MG63 (cell line): ENCODE data around the gene WDR48. TPM values are rescaled to one million over a fixed set of nuclear protein-coding genes. Genes with fewer than 3 reads are reported as not detected.
A peak's percentile ranks its signal among the peaks of the same experiment; 100 is the strongest.

Experiments
- DNase-seq: peaks from one replicate; pipeline ENCODE4 v3.0.0-alpha.2; 2020
- H3K27me3 ChIP-seq: fragments of 250-450 bp; sonication (Bioruptor Pico); 2 replicates; pipeline ENCODE4 v1.5.1; 2020; ENCODE audit warnings: mild to moderate bottlenecking, moderate library complexity
- H3K36me3 ChIP-seq: fragments of 250-450 bp; sonication (Bioruptor Pico); 2 replicates; pipeline ENCODE4 v1.5.1; 2020; ENCODE audit warnings: mild to moderate bottlenecking, moderate library complexity
- H3K4me3 ChIP-seq: fragments of 250-450 bp; sonication (Bioruptor Pico); 2 replicates; pipeline ENCODE4 v1.5.1; 2020; ENCODE audit warnings: mild to moderate bottlenecking, moderate library complexity
- H3K9me3 ChIP-seq: fragments of 250-450 bp; sonication (Bioruptor Pico); 2 replicates; pipeline ENCODE4 v1.5.1; 2020; ENCODE audit warnings: mild to moderate bottlenecking, moderate library complexity
- total RNA-seq: library from RNA; depleted of rRNA; stranded (reverse); fragments of >200 nt; shearing (Covaris generic); gene quantifications from 2 replicates; pipeline ENCODE4 v1.2.3, GENCODE V29; 2014; ENCODE audit warnings: low replicate concordance

The WDR48 gene
- total RNA-seq, 1 experiment from 2014 or later: 9.3 TPM

DNA sequence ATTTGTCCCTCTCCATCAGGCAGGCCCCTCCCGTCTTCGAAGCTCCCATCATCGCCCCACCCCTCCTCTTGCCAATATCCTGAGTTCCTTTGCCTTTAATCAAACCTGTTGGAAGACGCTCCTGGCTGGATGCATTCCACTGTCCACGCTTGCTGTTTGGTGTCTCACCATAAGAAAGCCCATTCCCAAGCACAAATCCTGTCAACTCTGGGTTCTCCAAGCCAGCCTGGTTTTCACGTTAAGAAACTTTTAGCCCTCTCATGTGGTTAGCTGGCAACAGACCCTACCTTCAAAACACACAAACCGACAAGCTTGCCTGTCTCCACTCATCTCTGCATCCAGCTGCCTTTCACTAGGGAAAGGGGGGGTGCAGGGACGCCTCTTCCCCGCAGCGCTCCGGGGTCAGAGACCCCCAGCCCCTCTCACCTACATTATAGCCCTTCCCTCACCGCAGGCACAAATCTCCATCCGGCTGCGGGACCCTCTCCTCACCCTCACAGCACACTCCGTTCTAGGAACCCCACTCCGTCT lies 54.5 kb downstream of the WDR48 start:
- H3K9me3 ChIP-seq: no peaks in the 10 kb centered on the region
- H3K36me3 ChIP-seq: no peaks in the 10 kb centered on the region
- DNase-seq: peak; percentile 20
- peak overlapping the region; percentile 77 for H3K4me3 ChIP-seq
- H3K27me3 ChIP-seq: no peaks in the 10 kb centered on the region

GRCh38 chr3:39106851-39107387 lies 55.1 kb downstream of the WDR48 start:
- H3K9me3 ChIP-seq: no peaks in the 10 kb centered on the region
- peak overlapping the region; percentile 77 for H3K4me3 ChIP-seq
- no peaks in the 10 kb centered on the region for H3K27me3 ChIP-seq
- DNase-seq: peak; percentile 51
- no peaks in the 10 kb centered on the region for H3K36me3 ChIP-seq

GRCh38 chr3:39107388-39108199 lies 55.8 kb downstream of the WDR48 start, which contains the start of the genes GORASP1 and TTC21A:
Gene GORASP1, minus strand, starts transcription at chr3:39107627. Its CDS starts 86 bp downstream, at chr3:39107541.
Gene TTC21A, plus strand, starts transcription at chr3:39107680. Its CDS starts 158 bp downstream, at chr3:39107838.
- peak; percentile 75 for DNase-seq
- H3K9me3 ChIP-seq: no peaks in the 10 kb centered on the region
- no peaks in the 10 kb centered on the region for H3K27me3 ChIP-seq

DNA sequence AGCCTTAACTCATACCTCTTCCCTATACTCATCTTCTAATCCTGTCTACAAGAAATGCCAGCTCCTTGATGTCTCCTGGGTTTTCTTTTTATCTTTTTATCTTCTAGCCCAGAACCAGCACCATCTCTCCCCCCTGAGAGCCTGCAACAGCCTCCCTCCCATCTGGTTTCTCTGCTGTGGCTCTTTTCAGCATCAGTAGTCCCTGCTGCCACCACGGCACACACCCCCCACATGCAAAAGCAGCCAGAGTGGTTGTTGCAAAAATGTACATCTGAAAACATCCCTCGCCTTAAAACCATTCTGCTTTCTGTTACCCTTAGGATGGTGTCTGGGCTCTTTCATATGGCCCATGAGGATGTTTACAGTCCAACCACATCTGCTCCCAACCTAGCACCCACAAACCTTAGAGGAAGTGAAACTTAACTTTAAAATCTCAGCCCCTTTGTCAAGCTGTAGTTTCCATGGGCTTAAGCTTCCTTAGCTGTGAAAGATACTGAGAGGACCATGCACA lies 56.4 kb downstream of the WDR48 start:
- Histone ChIP-seq H3K4me3 (peak overlapping the region; percentile 77), H3K36me3 (no peaks in the 10 kb centered on the region), H3K27me3 (no peaks in the 10 kb centered on the region), H3K9me3 (no peaks in the 10 kb centered on the region)
- DNase-seq: no peak

More at GRCh38 chr3:39107388-39108199, 55.8 kb downstream of the WDR48 start, which contains the start of the genes GORASP1 and TTC21A:
- Histone ChIP-seq H3K36me3 (no peaks in the 10 kb centered on the region), H3K4me3 (peak within 1 kb of the TSS; percentile 77)

DNA sequence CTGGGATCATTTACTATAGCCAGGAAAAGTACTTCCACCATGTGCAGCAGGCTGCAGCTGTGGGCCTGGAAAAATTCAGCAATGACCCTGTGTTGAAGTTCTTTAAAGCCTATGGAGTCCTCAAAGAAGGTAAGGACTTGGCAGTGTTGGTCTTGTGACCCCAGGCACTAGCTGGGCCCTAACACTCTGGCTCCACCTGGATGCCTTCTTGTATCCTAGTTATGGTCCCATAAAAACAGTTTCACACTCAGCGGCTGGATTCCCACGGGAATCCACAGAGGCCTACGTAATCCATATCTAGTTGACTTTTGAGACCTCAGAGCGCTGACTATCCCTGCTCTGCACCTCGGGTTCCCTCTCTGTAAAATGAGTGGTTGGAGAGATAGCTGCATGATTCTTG lies 57.3 kb downstream of the WDR48 start:
- DNase-seq: no peak
- no peaks in the 10 kb centered on the region for H3K9me3 ChIP-seq
- no peak overlapping the region for H3K4me3 ChIP-seq
- H3K27me3 ChIP-seq: no peaks in the 10 kb centered on the region
- no peaks in the 10 kb centered on the region for H3K36me3 ChIP-seq

DNA sequence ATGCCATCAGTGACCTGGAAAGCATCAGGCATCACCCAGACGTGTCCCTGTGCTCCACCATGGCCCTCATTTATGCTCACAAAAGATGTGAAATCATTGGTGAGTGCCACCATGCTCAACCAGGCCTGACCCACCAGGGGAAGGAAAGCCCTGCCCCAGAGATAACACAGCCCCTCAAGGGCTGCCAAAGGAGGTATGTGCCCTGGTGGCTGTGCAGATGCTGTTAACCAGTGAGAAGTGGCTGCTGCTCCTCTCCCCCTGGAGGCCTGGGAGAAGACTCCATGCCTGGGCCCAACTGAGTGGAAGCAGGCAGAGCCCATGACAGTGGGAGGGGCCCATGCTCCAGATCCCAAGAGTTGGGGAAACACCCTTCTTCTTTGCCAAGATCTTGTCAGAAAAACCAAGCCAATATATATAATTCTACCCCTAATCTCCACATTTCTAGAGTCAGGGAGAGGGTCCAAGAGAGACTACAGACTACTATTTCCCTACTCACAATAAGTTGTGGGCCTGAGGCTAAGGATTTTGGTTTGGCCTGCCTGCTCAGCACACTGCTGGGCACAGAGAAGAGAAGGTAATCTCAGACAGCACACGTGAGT lies 58.3 kb downstream of the WDR48 start:
- H3K4me3 ChIP-seq: no peak overlapping the region
- no peaks in the 10 kb centered on the region for H3K36me3 ChIP-seq
- no peak for DNase-seq
- no peaks in the 10 kb centered on the region for H3K27me3 ChIP-seq
- H3K9me3 ChIP-seq: no peaks in the 10 kb centered on the region

DNA sequence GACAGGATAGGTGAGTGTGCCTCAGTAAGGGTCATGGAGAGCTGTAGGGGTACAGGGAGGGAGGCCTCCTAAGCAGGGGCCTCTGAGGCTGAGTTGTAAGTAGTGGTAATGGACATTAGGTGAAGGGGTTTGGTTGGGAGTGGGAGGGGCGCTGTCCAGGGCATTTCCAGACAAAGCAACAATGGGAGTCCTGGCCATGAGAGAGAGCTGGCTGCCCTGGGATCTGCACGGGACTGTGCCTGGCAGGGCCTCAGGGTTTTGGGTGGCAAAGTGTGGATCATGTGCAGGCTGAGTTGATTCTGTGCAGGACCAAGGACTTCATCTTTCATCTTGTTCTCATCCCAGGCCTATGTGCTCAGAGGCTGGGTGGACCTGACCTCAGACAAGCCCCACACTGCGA lies 60.3 kb downstream of the WDR48 start:
- Histone ChIP-seq H3K27me3 (no peaks in the 10 kb centered on the region), H3K4me3 (no peak overlapping the region), H3K9me3 (no peaks in the 10 kb centered on the region), H3K36me3 (no peaks in the 10 kb centered on the region)
- no peak for DNase-seq

DNA sequence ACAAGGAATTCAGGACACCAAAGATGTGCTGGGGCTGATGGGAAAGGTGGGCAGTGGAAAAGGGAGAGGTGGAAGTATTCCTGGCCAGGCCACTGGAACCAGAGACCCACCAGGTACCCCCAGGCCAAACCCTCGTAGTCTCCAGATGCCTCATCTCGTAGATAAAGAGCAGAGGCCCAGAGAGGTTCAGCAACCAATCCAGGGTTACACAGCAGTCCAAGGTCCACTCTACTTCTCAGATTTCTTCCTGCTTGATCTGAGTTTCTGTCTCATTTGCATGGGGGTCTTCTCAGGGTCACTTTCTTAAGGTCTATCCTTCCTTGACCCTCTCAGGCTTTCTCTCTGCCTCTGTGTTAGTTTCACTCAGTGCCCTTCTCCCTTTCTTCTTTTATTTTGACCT lies 60.7 kb downstream of the WDR48 start:
- H3K9me3 ChIP-seq: no peaks in the 10 kb centered on the region
- no peak overlapping the region for H3K4me3 ChIP-seq
- no peaks in the 10 kb centered on the region for H3K27me3 ChIP-seq
- H3K36me3 ChIP-seq: no peaks in the 10 kb centered on the region
- no peak for DNase-seq

- H3K27me3 ChIP-seq: no peaks in the 10 kb centered on the region
- H3K9me3 ChIP-seq: no peaks in the 10 kb centered on the region
- H3K36me3 ChIP-seq: no peaks in the 10 kb centered on the region
- no peak overlapping the region for H3K4me3 ChIP-seq
- no peak for DNase-seq
Measured at GRCh38 chr3:39113291-39113690, 61.5 kb downstream of the WDR48 start.

- no peaks in the 10 kb centered on the region for H3K36me3 ChIP-seq
- no peaks in the 10 kb centered on the region for H3K9me3 ChIP-seq
- no peak for DNase-seq
- no peaks in the 10 kb centered on the region for H3K27me3 ChIP-seq
- H3K4me3 ChIP-seq: no peak overlapping the region
Measured at GRCh38 chr3:39114456-39114855, 62.6 kb downstream of the WDR48 start.

DNA sequence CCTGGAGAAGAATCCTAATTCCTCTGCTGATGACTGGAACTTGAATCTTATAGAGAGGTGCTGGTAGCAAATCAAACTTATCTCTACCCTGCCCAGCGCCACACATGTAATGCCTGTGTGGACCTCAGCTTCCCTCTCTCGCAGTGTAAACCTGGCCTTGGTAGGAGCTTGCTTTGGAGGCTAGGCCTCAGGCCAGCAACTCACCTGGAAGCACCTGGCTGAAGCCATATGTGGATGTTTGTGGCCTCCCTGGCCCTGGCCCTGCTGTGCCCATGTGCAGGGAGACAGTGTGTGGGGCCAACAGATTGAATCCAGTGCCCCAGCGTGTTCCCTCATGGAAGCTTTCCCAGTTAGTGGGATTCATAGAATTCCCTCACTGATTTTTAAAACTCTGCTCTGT lies 64.1 kb downstream of the WDR48 start:
- no peak for DNase-seq

DNA sequence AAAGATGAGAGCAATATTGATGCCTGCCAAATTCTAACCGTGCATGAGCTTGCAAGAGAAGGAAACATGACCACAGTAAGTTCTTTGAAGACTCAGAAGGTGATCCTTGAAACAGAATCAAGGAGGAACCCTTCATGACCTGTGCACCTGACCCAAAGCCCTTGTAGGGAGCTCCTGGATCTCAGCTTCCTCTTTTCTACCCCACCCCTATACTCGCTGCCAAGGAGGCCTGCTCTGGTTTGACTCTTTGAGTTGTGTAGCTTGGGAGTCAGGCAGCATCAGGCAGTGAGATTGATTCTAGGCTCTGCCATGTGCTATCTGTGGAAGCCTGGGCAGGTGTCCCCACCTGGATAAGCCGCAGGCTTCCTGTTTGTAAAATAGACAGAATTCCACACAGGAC lies 66.3 kb downstream of the WDR48 start:
- Histone ChIP-seq H3K36me3 (no peaks in the 10 kb centered on the region), H3K27me3 (no peaks in the 10 kb centered on the region), H3K4me3 (no peak overlapping the region), H3K9me3 (no peaks in the 10 kb centered on the region)
- DNase-seq: no peak

More for the DNA sequence above, 64.1 kb downstream of the WDR48 start:
- Histone ChIP-seq H3K4me3 (no peak overlapping the region), H3K9me3 (no peaks in the 10 kb centered on the region), H3K36me3 (no peaks in the 10 kb centered on the region), H3K27me3 (no peaks in the 10 kb centered on the region)

GRCh38 chr3:39118931-39119660 lies 67.3 kb downstream of the WDR48 start:
- Histone ChIP-seq H3K9me3 (no peaks in the 10 kb centered on the region), H3K27me3 (no peaks in the 10 kb centered on the region), H3K4me3 (no peak overlapping the region), H3K36me3 (no peaks in the 10 kb centered on the region)
- DNase-seq: no peak

- no peaks in the 10 kb centered on the region for H3K36me3 ChIP-seq
- H3K9me3 ChIP-seq: no peaks in the 10 kb centered on the region
- H3K4me3 ChIP-seq: no peak overlapping the region
- H3K27me3 ChIP-seq: no peaks in the 10 kb centered on the region
- no peak for DNase-seq
Measured at GRCh38 chr3:39121621-39122020, 69.8 kb downstream of the WDR48 start.

GRCh38 chr3:39122813-39123212 lies 71.0 kb downstream of the WDR48 start:
- no peaks in the 10 kb centered on the region for H3K9me3 ChIP-seq
- H3K4me3 ChIP-seq: no peak overlapping the region
- H3K36me3 ChIP-seq: no peaks in the 10 kb centered on the region
- no peak for DNase-seq
- no peaks in the 10 kb centered on the region for H3K27me3 ChIP-seq
